Right lobe of liver (tissue), 6 donors: ENCODE measurements around the gene FAM167B. TPM values are rescaled to one million over a fixed set of nuclear protein-coding genes. Genes with fewer than 3 reads are reported as not detected.
"Not testable (repeated sequence)": the region's sequence is repeated elsewhere in the genome, so short reads cannot be mapped to it uniquely, and the experiment has no call there.

Experiments
- ATAC-seq, 4 donors: fragments of 200-7000 bp; cut with Tn5 transposase; one replicate each; pipeline ENCODE4 v1.9.1; 2020; ENCODE audit warnings: mild to moderate bottlenecking in 4 of 4, moderate library complexity in 4 of 4
- DNase-seq, 3 donors: peaks; one replicate each; pipeline ENCODE4 v3.0.0-alpha.2; 2020
- H3K27ac ChIP-seq, 3 donors: fragments of 200-600 bp; one replicate each; pipeline ENCODE4 v1.8.0; 2022
- H3K27me3 ChIP-seq, 2 donors: fragments of 200-600 bp; one replicate each; pipeline ENCODE4 v1.8.0; 2022
- H3K36me3 ChIP-seq, 4 donors: fragments of 200-600 bp; sonication (generic) in 1 of 4; one replicate each; pipeline versions ENCODE4 v1.5.1 to v1.8.0; 2017 to 2022; ENCODE audit warnings: control low read depth in 1 of 4
- H3K4me1 ChIP-seq, 4 donors: fragments of 200-600 bp; sonication (generic) in 1 of 4; one replicate each; pipeline versions ENCODE4 v1.5.1 to v1.8.0; 2017 to 2022; ENCODE audit warnings: control low read depth in 1 of 4
- H3K4me3 ChIP-seq, 3 donors: fragments of 200-600 bp; one replicate each; pipeline ENCODE4 v1.8.0; 2022
- H3K9me3 ChIP-seq, 4 donors: fragments of 200-600 bp; sonication (generic) in 1 of 4; one replicate each; pipeline versions ENCODE4 v1.5.1 to v1.8.0; 2017 to 2022; ENCODE audit warnings: control low read depth in 1 of 4
- CTCF ChIP-seq, 4 donors: fragments of 200-600 bp in 3 of 4; fragments of 450-650 bp in 1 of 4; IDR thresholded peaks; one replicate each; pipeline versions ENCODE4 v1.5.1 to v1.8.0; 2016 to 2022; ENCODE audit warnings: antibody characterized with exemption in 4 of 4, mild to moderate bottlenecking in 2 of 4
- POLR2A ChIP-seq: fragments of 450-650 bp; IDR thresholded peaks from one replicate; pipeline ENCODE4 v1.6.1; 2017; ENCODE audit warnings: antibody characterized with exemption, mild to moderate bottlenecking
- WGBS: methylation state at CpG from one replicate; pipeline ENCODE4 v1.1.6; 2018; ENCODE audit warnings: low coverage, low lambda C conversion rate; ENCODE audit not compliant: insufficient coverage; ENCODE audit errors: missing lambda C conversion rate; 5-methylcytosine and 5-hydroxymethylcytosine counted together
- intact Hi-C, 2 donors: fragments of 100-400 bp; cut with DNase I; formaldehyde crosslinking; loops; one replicate each; pipeline versions ENCODE4 v1.11.2 to v1.14.1; 2022
- total RNA-seq, 6 experiments: library from RNA; depleted of rRNA in 2 of 6; stranded (reverse); fragments of >200 nt in 2 of 6; fragmentation: NEBNext Ultra II Directional in 3 of 6; extraction: Animal tissue kit (Norgen Biotek cat#: 25700) in 3 of 6; gene quantifications; one replicate each; pipeline versions ENCODE4 v1.1.0 to v1.2.4, GENCODE V29; 2016 to 2023
- donor health status: DM: no; HTN: yes; CAD: no.
- donor health status: DM: no; HTN: no; CAD: no.
- donor health status: DM: no; HTN: no; CAD: no.
- donor health status: DM: no; HTN: yes; CAD: no.
- donor health status: DM: no; HTN: yes; CAD: no.

FAM167B gene
- total RNA-seq, 6 experiments from 2014 or later: 1.3 to 9.4 (median 5.2) TPM

DNA sequence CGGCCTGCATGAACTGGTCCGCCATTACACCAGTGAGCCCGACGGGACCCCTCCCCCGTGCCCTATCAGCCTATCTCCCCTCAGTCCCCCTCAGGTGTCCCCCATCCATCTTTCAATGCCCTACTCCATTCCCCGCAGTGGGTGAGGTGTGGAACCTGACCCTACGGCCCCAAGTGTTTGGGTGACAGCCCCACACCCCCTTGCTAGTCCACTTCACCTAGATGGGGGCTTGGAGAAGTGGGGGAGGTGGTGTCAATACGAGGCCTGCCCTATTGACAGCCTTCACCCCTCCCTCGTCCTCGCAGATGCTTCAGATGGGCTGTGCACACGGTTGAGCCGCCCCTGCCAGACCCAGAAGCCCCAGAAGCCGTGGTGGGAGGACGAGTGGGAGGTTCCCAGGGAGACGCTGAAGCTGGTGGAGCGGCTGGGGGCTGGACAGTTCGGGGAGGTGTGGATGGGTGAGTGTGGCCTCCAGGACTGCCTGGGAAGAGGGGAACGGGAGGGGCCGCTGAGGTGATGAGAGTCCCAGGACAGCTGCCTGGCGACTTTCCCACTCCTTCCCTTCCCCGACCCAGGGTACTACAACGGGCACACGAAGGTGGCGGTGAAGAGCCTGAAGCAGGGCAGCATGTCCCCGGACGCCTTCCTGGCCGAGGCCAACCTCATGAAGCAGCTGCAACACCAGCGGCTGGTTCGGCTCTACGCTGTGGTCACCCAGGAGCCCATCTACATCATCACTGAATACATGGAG is 29.2 kb downstream of the FAM167B start:
- Histone ChIP-seq H3K36me3 (no peaks in the 10 kb centered on the region), H3K4me3 (no peak overlapping the region), H3K4me1 (no peaks in the 10 kb centered on the region), H3K9me3 (no peaks in the 10 kb centered on the region), H3K27me3 (no peaks in the 10 kb centered on the region), H3K27ac (no peak overlapping the region)
- WGBS: 94% methylated on average over 5 of the region's 30 CpGs
- DNase-seq (no peak), ATAC-seq (no peak)
- intact Hi-C loops: no loop called here
- TF ChIP-seq POLR2A (no peak), CTCF (IDR thresholded peaks at IDR 0.05) (no peak)

- WGBS: 77% methylated on average over 4 of the region's 8 CpGs
- H3K4me1 ChIP-seq, intact Hi-C loops, H3K27me3 ChIP-seq, DNase-seq, H3K27ac ChIP-seq, ATAC-seq, H3K36me3 ChIP-seq, H3K4me3 ChIP-seq, H3K9me3 ChIP-seq: not testable (repeated sequence)
Measured at GRCh38 chr1:32284777-32285176, 37.8 kb downstream of the FAM167B start.

- no CpG with 5 or more reads among the region's 3 CpGs for WGBS
- no peak overlapping the region for H3K4me3 ChIP-seq
- no peak for ATAC-seq
- no peak for DNase-seq
- H3K36me3 ChIP-seq: no peaks in the 10 kb centered on the region
- intact Hi-C loops: no loop called here
- no peaks in the 10 kb centered on the region for H3K9me3 ChIP-seq
- TF ChIP-seq POLR2A (no peak), CTCF (IDR thresholded peaks at IDR 0.05) (no peak)
- no peak overlapping the region for H3K27ac ChIP-seq
- H3K4me1 ChIP-seq: peaks cover 0 to 10% (median 0%) of the 10 kb centered on the region in 4 donors
- H3K27me3 ChIP-seq: no peaks in the 10 kb centered on the region
Measured at GRCh38 chr1:32285658-32286057, 38.6 kb downstream of the FAM167B start.

DNA sequence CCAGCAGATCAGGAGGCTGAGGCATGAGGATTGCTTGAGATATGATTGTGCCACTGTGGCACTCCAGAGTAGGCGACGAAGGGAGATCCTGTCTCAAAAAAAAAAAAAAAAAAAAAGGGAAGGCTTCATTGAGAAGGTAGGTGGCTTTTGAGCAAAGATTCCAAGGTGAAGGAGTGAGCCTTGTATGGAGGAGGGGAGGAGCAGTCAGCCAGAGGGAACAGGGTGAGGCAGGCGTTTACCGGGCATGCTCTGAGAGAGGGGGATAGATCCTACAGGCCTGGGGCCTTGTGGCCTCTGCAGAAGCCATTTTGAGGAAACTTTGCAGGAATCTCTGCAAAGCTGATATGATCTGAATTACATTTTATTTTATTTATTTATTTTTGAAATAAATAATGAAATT is 39.7 kb downstream of the FAM167B start:
- Histone ChIP-seq H3K4me3 (no peak overlapping the region), H3K9me3 (no peaks in the 10 kb centered on the region), H3K4me1 (peaks cover 0 to 19% (median 2%) of the 10 kb centered on the region in 4 donors), H3K36me3 (no peaks in the 10 kb centered on the region), H3K27me3 (no peaks in the 10 kb centered on the region), H3K27ac (no peak overlapping the region)
- ATAC-seq (no peak), DNase-seq (peak in 1 of 3 donors; percentile 15)
- TF ChIP-seq CTCF (IDR thresholded peaks at IDR 0.05): no peak
- TF ChIP-seq POLR2A: no peak
- intact Hi-C loops: no loop called here
- 80% methylated on average over 1 of the region's 4 CpGs for WGBS

DNA sequence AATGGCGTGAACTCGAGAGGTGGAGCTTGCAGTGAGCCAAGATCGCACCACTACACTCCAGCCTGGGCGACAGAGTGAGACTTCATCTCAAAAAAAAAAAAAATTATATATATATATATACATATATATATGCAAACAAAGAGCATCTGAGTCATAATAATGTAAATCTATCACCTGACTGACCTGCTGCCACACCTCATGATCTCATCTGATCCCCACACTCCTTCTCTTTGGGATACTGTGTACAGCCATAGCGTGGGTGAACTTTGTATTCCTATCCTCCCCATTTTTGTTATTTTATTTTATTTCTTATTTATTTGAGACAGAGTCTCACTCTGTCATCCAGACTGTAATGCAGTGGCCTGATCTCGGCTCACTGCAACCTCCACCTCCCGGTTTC is 42.2 kb downstream of the FAM167B start:
- Histone ChIP-seq H3K27ac (no peak overlapping the region), H3K27me3 (no peaks in the 10 kb centered on the region), H3K4me3 (no peak overlapping the region), H3K36me3 (no peaks in the 10 kb centered on the region), H3K9me3 (no peaks in the 10 kb centered on the region), H3K4me1 (peaks cover 0 to 28% (median 5%) of the 10 kb centered on the region in 4 donors)
- no peak for TF ChIP-seq CTCF (IDR thresholded peaks at IDR 0.05)
- no peak for TF ChIP-seq POLR2A
- DNase-seq (peak in 1 of 3 donors; percentile 8), ATAC-seq (no peak)
- 93% methylated on average over 5 of the region's 7 CpGs for WGBS
- intact Hi-C loops: no loop called here
